ENCODE data around the gene PRRC2C. TPM values are rescaled to one million over a fixed set of nuclear protein-coding genes. Genes with fewer than 3 reads are reported as not detected.
A peak's percentile ranks its signal among the peaks of the same experiment; 100 is the strongest.
"Not testable (repeated sequence)": the region's sequence is repeated elsewhere in the genome, so short reads cannot be mapped to it uniquely, and the experiment has no call there.

Gene PRRC2C
- total and polyA plus RNA-seq, 2 experiments from 2014 or later, result 47.0 to 88.9 TPM

DNA sequence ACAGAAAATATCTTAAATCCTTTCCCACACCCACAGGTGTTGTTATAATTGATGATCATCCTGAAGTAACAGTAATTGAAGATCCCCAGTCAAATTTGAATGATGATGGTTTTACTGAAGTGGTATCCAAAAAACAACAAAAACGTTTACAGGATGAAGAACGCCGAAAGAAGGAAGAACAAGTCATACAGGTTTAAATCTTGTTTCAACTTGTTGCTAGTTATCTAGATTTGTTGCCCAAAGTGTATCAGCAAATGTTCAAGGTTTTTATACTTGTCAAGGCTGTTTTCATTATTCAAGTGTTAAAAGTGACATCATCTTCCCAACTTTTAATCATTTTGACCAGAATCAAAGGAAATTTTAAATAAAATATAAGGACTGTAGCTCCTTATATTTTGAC lies 64.7 kb downstream of the PRRC2C start:
- H3K27ac ChIP-seq, result no peak overlapping the region
- H3K9ac ChIP-seq, result no peak overlapping the region
- no peaks in the 10 kb centered on the region for H3K9me2 ChIP-seq (ENCODE audit: insufficient read depth)
- no peaks in the 10 kb centered on the region for H4K20me1 ChIP-seq (ENCODE audit: insufficient read depth)
- H3K27me3 ChIP-seq (replicated peaks; ENCODE audit: insufficient read depth), result no peaks in the 10 kb centered on the region
- no peaks in the 10 kb centered on the region for H3K4me1 ChIP-seq (ENCODE audit: insufficient read depth)
- H2AFZ ChIP-seq, result no peak overlapping the region
- in situ Hi-C loops (cut with MboI), result no loop called here
- no peak overlapping the region for H3K4me3 ChIP-seq
- peaks cover 97% of the 10 kb centered on the region for H3K79me2 ChIP-seq (ENCODE audit: insufficient read depth)
- no peaks in the 10 kb centered on the region for H3K9me3 ChIP-seq (ENCODE audit: low read depth)
- 94 to 97% methylated on average over 3 of the region's 3 CpGs for WGBS, 2 experiments (ENCODE audit: low coverage in 1 of 2, low lambda C conversion rate in 2 of 2, missing lambda C conversion rate in 2 of 2)
- DNase-seq, result no peak
- H3K4me2 ChIP-seq (ENCODE audit: unreplicated experiment), result no peak overlapping the region
- no peaks in the 10 kb centered on the region for H3F3A ChIP-seq (ENCODE audit: insufficient read depth)
- H3K36me3 ChIP-seq (ENCODE audit: low read depth), result peaks cover 43% of the 10 kb centered on the region
- TF ChIP-seq EZH2phosphoT487 (IDR thresholded peaks at IDR 0.05; ENCODE audit: insufficient read depth, low read depth) (no peak), EZH2 (IDR thresholded peaks at IDR 0.05; ENCODE audit: insufficient read depth, poor library complexity, severe bottlenecking) (no peak)

- H3K27ac ChIP-seq; H2AFZ ChIP-seq; DNase-seq; in situ Hi-C loops (cut with MboI); H3K4me1 ChIP-seq (ENCODE audit: insufficient read depth); H3K9me2 ChIP-seq (ENCODE audit: insufficient read depth); H4K20me1 ChIP-seq (ENCODE audit: insufficient read depth); H3K27me3 ChIP-seq (replicated peaks; ENCODE audit: insufficient read depth); H3K9ac ChIP-seq; H3F3A ChIP-seq (ENCODE audit: insufficient read depth); H3K4me3 ChIP-seq; H3K4me2 ChIP-seq (ENCODE audit: unreplicated experiment); H3K9me3 ChIP-seq (ENCODE audit: low read depth): not testable (repeated sequence)
- H3K36me3 ChIP-seq (ENCODE audit: low read depth), result peaks cover 39% of the 10 kb centered on the region
- WGBS, 2 experiments (ENCODE audit: low coverage in 1 of 2, low lambda C conversion rate in 2 of 2, missing lambda C conversion rate in 2 of 2), result 96 to 97% methylated on average over 4 of the region's 4 CpGs
- H3K79me2 ChIP-seq (ENCODE audit: insufficient read depth), result peaks cover 98% of the 10 kb centered on the region
Measured at GRCh38 chr1:171550598-171551100, 65.3 kb downstream of the PRRC2C start.

DNA sequence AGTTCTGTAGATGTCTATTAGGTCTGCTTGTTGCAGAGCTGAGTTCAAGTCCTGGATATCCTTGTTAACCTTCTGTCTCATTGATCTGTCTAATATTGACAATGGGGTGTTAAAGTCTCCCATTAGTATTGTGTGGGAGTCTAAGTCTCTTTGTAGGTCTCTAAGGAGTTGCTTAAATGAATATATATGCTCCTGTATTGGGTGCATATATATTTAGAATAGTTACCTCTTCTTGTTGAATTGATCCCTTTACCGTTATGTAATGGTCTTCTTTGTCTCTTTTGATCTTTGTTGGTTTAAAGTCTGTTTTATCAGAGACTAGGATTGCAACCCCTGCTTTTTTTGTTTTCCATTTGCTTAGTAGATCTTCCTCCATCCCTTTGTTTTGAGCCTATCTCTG lies 68.6 kb downstream of the PRRC2C start:
- H3K9me2 ChIP-seq (ENCODE audit: insufficient read depth); H3K4me2 ChIP-seq (ENCODE audit: unreplicated experiment); H3K9ac ChIP-seq; H3K9me3 ChIP-seq (ENCODE audit: low read depth); H3K4me1 ChIP-seq (ENCODE audit: insufficient read depth); H3K27ac ChIP-seq; H2AFZ ChIP-seq; H3K27me3 ChIP-seq (replicated peaks; ENCODE audit: insufficient read depth); H4K20me1 ChIP-seq (ENCODE audit: insufficient read depth); in situ Hi-C loops (cut with MboI); H3K4me3 ChIP-seq; H3F3A ChIP-seq (ENCODE audit: insufficient read depth); DNase-seq: not testable (repeated sequence)
- peaks cover 43% of the 10 kb centered on the region for H3K36me3 ChIP-seq (ENCODE audit: low read depth)
- H3K79me2 ChIP-seq (ENCODE audit: insufficient read depth), result peaks cover 81% of the 10 kb centered on the region
- WGBS, 2 experiments (ENCODE audit: low coverage in 1 of 2, low lambda C conversion rate in 2 of 2, missing lambda C conversion rate in 2 of 2), result 85 to 95% methylated on average over 1 of the region's 1 CpG

- H3K79me2 ChIP-seq (ENCODE audit: insufficient read depth), result peaks cover 68% of the 10 kb centered on the region
- peaks cover 75% of the 10 kb centered on the region for H3K36me3 ChIP-seq (ENCODE audit: low read depth)
- H3K9ac ChIP-seq, result no peak overlapping the region
- H3K27ac ChIP-seq, result no peak overlapping the region
- H3K4me2 ChIP-seq (ENCODE audit: unreplicated experiment), result no peak overlapping the region
- H2AFZ ChIP-seq, result no peak overlapping the region
- in situ Hi-C loops (cut with MboI), result no loop called here
- H3K27me3 ChIP-seq (replicated peaks; ENCODE audit: insufficient read depth), result no peaks in the 10 kb centered on the region
- 95 to 100% methylated on average over 1 of the region's 1 CpG for WGBS, 2 experiments (ENCODE audit: low coverage in 1 of 2, low lambda C conversion rate in 2 of 2, missing lambda C conversion rate in 2 of 2)
- no peak overlapping the region for H3K4me3 ChIP-seq
- H3K4me1 ChIP-seq (ENCODE audit: insufficient read depth), result no peaks in the 10 kb centered on the region
- no peaks in the 10 kb centered on the region for H4K20me1 ChIP-seq (ENCODE audit: insufficient read depth)
- H3K9me3 ChIP-seq (ENCODE audit: low read depth), result no peaks in the 10 kb centered on the region
- DNase-seq, result peak; percentile 31
- H3K9me2 ChIP-seq (ENCODE audit: insufficient read depth), result no peaks in the 10 kb centered on the region
- no peak for TF ChIP-seq EZH2phosphoT487 (IDR thresholded peaks at IDR 0.05; ENCODE audit: insufficient read depth, low read depth)
- no peak for TF ChIP-seq EZH2 (IDR thresholded peaks at IDR 0.05; ENCODE audit: insufficient read depth, poor library complexity, severe bottlenecking)
- H3F3A ChIP-seq (ENCODE audit: insufficient read depth), result peaks cover 26% of the 10 kb centered on the region; the same call in 1 of the 2 replicates
Measured at GRCh38 chr1:171563675-171564074, 78.3 kb downstream of the PRRC2C start.

DNA sequence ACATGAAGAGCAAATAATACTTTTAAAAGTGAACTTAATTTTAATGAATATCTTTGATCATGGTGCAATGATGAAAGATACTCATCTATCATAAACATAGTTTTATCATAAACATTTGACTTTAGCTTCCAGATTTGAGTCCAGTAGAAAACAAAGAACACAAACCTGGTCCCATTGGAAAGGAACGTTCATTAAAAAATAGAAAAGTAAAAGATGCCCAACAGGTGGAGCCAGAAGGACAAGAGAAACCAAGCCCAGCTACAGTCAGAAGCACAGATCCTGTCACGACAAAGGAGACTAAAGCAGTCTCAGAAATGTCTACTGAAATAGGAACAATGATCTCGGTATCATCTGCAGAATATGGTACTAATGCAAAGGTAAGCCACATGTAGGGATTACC lies 81.1 kb downstream of the PRRC2C start:
- Histone ChIP-seq H3K79me2 (ENCODE audit: insufficient read depth) (peaks cover 71% of the 10 kb centered on the region), H3K9me2 (ENCODE audit: insufficient read depth) (no peaks in the 10 kb centered on the region), H3K36me3 (ENCODE audit: low read depth) (peaks cover 76% of the 10 kb centered on the region), H3K27me3 (replicated peaks; ENCODE audit: insufficient read depth) (no peaks in the 10 kb centered on the region), H4K20me1 (ENCODE audit: insufficient read depth) (no peaks in the 10 kb centered on the region), H3K27ac (no peak overlapping the region), H2AFZ (no peak overlapping the region), H3K4me2 (ENCODE audit: unreplicated experiment) (no peak overlapping the region), H3F3A (ENCODE audit: insufficient read depth) (peaks cover 26% of the 10 kb centered on the region; the same call in 1 of the 2 replicates), H3K4me3 (no peak overlapping the region), H3K9ac (no peak overlapping the region), H3K4me1 (ENCODE audit: insufficient read depth) (no peaks in the 10 kb centered on the region), H3K9me3 (ENCODE audit: low read depth) (no peaks in the 10 kb centered on the region)
- in situ Hi-C loops (cut with MboI), result no loop called here
- DNase-seq, result peak; percentile 13
- 63 to 72% methylated on average over 3 of the region's 3 CpGs for WGBS, 2 experiments (ENCODE audit: low coverage in 1 of 2, low lambda C conversion rate in 2 of 2, missing lambda C conversion rate in 2 of 2)
- TF ChIP-seq EZH2phosphoT487 (IDR thresholded peaks at IDR 0.05; ENCODE audit: insufficient read depth, low read depth), result no peak
- TF ChIP-seq EZH2 (IDR thresholded peaks at IDR 0.05; ENCODE audit: insufficient read depth, poor library complexity, severe bottlenecking), result no peak

Data from GM23248 (cell line).